ENCODE results near the gene RIPOR3.
"Not testable (repeated sequence)": the region's sequence is repeated elsewhere in the genome, so short reads cannot be mapped to it uniquely, and the experiment has no call there.

Gene RIPOR3

GRCh38 chr20:50654904-50655303 is 36.4 kb downstream of the RIPOR3 start:
- DNase-seq = no peak

- DNase-seq = no peak
Measured at GRCh38 chr20:50652702-50653294, 38.5 kb downstream of the RIPOR3 start.

- DNase-seq = no peak
Measured at GRCh38 chr20:50651676-50652075, 39.7 kb downstream of the RIPOR3 start.

- no peak for DNase-seq
Measured at GRCh38 chr20:50649590-50649989, 41.8 kb downstream of the RIPOR3 start.

GRCh38 chr20:50648651-50649050 is 42.7 kb downstream of the RIPOR3 start:
- no peak for DNase-seq

- DNase-seq = no peak
Measured at GRCh38 chr20:50646483-50646996, 44.8 kb downstream of the RIPOR3 start.

- no peak for DNase-seq
Measured at GRCh38 chr20:50645253-50646068, 45.9 kb downstream of the RIPOR3 start.

GRCh38 chr20:50642288-50642803 is 49.0 kb downstream of the RIPOR3 start:
- no peak for DNase-seq

- not testable (repeated sequence) for DNase-seq
Measured at GRCh38 chr20:50641625-50642287, 49.6 kb downstream of the RIPOR3 start.

- DNase-seq = not testable (repeated sequence)
Measured at GRCh38 chr20:50639971-50640711, 51.2 kb downstream of the RIPOR3 start.

GRCh38 chr20:50638015-50638847 is 53.1 kb downstream of the RIPOR3 start:
- DNase-seq = not testable (repeated sequence)

- no peak for DNase-seq
Measured at GRCh38 chr20:50636601-50637540, 54.5 kb downstream of the RIPOR3 start.

- DNase-seq = peak; percentile 54
Measured at GRCh38 chr20:50635676-50636600, 55.4 kb downstream of the RIPOR3 start.

- no peak for DNase-seq
Measured at GRCh38 chr20:50635014-50635557, 56.3 kb downstream of the RIPOR3 start.

- no peak for DNase-seq
Measured at GRCh38 chr20:50634191-50634590, 57.2 kb downstream of the RIPOR3 start.

- DNase-seq = no peak
Measured at GRCh38 chr20:50633361-50633760, 58.0 kb downstream of the RIPOR3 start.

GRCh38 chr20:50632701-50633100 is 58.6 kb downstream of the RIPOR3 start:
- DNase-seq = no peak

- DNase-seq = no peak
Measured at GRCh38 chr20:50632236-50632635, 59.1 kb downstream of the RIPOR3 start.
